Measurements from ENCODE around the gene TRPV6.
A peak's percentile ranks its signal among the peaks of the same experiment; 100 is the strongest.

The TRPV6 gene

DNA sequence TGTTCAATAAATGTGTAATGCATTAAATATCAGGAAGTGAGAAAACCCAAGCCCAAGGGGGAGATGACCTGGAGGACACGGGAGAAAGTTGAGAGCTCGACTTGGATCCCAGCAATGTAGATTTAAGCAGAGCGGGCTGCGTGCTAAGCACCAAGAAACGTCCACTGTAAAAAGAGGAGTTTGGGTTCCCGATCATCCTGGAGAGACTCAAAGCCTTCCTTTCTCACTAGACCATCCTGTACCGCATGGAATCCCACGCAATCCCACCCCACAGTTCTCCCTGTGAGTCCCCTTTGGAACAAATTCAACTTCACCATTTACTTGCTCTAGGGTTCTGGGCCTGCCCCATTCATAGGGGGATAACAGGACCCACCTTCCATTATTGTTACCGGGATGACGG is 2.4 kb downstream of the TRPV6 start:
- no peak for DNase-seq (ENCODE audit: low spot score)

- no peak for DNase-seq (ENCODE audit: low spot score)
Measured at GRCh38 chr7:142882338-142882678, 3.2 kb downstream of the TRPV6 start.

DNA sequence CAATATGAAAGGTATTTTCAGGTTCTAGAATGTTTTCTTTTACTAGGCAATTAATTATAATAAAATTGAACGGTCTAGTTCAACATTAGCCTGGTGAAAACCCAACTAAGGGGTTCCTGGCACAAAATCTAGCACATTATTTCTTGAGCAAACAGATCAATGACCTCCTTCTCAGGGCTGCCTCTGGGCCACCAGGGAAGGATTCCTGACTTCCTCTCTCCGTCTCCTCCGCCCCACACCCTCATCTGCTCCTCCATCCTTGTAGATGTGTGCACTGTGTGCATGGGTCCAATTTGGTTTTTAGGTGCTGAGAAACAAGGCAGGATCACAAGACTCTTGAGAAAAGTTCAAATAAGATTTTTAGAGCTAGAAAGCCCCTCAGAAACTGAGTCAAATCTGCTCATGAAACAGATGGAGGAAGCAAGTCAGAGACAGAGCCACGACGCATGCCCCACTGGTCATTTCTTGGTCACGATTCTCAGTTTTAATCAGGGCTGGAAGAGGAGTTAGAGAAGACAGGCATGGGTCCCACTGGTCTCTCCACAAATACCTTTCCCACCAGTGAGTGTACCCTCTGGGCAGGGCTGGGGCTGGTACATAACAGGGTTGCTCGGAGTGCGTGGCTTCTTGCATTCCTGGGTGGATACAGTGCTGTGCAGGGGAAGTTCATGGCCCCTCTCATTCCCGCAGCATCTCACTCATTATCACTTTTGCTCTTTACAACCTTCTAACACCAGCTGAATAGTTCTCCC is 3.8 kb downstream of the TRPV6 start:
- no peak for DNase-seq (ENCODE audit: low spot score)

- no peak for DNase-seq (ENCODE audit: low spot score)
Measured at GRCh38 chr7:142880876-142881505, 4.6 kb downstream of the TRPV6 start.

- no peak for DNase-seq (ENCODE audit: low spot score)
Measured at GRCh38 chr7:142879060-142879459, 6.5 kb downstream of the TRPV6 start.

GRCh38 chr7:142878315-142878714 is 7.2 kb downstream of the TRPV6 start:
- peak; percentile 68 for DNase-seq (ENCODE audit: low spot score)

DNA sequence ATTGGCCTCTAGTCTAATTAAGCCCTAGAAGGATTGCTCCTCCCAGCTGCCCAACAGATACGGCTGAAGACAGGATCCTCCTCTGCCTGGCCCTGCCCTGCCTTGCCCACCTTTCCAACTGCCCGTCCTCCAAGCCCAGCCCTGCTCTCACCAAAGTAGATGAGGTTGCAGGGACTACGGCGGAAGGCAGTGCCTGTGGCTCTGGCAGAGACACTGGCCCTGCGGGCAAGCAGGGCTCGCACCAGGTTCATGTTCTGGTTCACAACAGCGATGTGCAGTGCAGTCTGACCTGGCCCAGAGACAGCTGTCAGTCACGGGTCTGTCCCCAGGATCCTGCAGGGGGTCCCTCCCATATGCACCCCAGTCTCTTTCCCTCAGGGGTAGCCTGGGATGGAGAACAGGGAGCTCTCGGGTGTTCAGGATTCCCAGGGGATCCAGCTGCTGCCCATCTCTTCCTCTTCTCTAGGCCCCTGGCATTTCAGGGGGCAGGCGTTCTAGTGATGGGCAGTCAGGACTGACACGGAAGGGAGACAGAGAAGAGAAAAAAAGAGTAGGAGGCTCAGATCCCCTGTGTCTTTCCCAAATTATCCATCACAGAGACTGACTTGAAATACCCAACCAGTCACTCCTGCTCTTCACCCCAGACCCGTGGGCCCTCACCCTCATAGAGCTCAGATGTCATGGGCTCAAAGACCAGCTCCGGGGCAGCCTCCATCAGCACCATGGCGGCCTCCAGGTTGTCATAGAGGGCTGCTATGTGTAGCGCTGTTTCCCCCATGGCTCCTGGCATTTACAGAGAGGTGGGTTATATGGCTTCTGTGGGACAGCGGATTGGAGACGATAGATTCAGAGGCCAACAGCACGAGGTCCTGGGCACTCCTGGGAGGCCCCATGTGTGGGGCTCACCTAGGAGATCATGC is 8.3 kb downstream of the TRPV6 start:
- DNase-seq (ENCODE audit: low spot score) = no peak

GRCh38 chr7:142876236-142876960 is 9.1 kb downstream of the TRPV6 start:
- DNase-seq (ENCODE audit: low spot score) = no peak

DNA sequence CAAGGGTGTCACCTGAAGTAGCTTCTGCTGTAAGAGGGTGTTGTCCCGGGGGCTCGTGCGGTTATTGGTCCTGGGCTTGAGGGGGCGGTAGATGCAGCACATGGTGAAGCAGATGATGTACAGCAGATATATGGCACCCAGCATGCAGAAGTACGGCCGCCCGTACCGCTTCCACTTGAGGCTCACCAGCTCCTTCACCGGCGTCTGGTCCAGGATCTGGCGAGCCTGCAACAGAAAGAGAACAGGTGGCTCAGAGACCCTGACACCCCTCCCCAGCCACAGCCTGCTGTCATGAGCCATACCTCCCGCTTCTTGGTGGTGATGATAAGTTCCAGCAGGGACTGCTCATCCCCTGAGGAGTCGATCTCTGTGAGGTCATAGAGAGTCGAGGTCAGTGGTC is 10.1 kb downstream of the TRPV6 start:
- DNase-seq (ENCODE audit: low spot score) = no peak

DNA sequence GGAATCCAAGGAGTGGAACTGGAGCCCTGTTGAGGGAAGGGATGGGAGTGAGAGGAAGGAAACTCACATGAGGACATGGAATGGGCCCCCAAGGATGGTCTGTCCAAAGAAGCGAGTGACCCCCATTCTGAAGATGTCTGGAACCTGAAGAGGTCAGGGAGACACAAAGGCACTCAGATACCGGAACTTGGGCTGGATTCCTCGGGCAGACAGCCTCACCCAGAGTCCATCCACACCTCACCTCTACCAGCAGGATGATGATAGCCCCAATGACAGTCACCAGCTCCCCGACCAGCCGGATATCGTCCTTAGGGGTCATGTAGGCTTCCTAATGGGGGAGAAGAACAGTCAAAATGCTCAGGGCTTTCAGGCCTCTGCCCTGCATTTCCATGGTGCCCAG is 10.7 kb downstream of the TRPV6 start:
- DNase-seq (ENCODE audit: low spot score) = no peak

DNA sequence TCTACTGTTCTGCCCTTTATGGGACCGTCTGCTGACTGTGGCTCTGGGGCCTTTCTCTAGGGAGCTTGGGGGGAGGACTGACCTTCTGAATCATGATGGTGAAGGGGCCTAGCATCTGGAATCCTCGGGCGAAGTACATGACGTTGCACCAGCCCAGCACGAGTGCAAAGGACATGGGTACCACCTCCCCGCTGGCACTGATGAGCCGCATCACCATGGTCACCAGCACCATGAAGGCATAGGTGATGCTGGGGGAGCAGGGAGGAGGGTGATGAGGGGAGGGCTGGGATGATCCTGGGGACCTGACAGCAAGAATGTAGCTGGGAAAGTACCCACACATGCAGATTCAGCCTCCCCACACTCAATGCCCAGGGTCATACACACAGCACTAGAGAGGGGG is 11.1 kb downstream of the TRPV6 start:
- no peak for DNase-seq (ENCODE audit: low spot score)

DNA sequence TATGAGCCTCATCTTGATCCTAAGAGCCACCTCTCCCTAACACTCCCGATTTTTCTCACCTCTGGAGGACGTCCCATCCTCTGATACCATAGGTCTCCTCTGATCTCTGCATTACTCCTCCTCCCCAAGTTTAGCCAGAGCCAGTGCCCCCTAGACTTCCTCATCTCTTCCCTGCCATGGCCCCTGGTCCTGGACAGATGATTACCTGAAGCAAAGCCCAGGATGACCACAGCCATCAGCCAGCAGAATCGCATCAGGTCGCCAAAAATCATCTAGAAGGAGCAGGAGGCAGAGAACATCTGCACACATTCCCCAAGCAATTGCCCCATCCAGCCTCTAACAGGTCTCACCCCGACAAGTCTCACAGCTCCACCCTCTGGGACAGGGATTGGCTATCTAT is 11.7 kb downstream of the TRPV6 start:
- no peak for DNase-seq (ENCODE audit: low spot score)

GRCh38 chr7:142873281-142873784 is 12.2 kb downstream of the TRPV6 start:
- DNase-seq (ENCODE audit: low spot score) = peak; percentile 23

DNA sequence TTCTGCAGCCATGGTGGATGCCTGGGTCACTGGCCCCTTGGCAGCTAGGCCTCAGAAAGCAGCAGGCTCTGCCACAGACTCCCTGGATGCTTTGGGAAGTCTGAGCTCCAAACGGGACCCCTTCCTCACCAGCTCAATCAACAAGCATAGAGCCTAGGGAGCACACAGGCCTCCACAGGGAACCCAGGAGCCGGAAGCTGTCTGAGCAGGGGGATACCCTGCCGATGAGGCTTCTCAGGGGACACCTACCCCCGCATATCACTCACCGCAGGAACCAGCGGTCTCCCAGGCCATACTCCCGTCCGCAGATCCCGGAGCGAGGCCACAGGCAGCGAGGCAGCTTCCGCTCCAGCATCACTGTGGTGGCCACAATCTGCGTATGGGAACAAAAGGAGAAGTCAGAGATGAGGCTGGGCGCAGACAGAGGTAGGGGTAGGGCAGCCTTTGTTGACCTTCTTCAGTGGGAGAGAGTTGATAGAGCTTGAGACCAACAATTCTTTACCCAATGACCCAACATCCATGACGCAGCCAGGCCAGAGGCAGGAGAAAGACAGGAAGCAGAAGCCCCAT is 13.4 kb downstream of the TRPV6 start:
- no peak for DNase-seq (ENCODE audit: low spot score)

DNA sequence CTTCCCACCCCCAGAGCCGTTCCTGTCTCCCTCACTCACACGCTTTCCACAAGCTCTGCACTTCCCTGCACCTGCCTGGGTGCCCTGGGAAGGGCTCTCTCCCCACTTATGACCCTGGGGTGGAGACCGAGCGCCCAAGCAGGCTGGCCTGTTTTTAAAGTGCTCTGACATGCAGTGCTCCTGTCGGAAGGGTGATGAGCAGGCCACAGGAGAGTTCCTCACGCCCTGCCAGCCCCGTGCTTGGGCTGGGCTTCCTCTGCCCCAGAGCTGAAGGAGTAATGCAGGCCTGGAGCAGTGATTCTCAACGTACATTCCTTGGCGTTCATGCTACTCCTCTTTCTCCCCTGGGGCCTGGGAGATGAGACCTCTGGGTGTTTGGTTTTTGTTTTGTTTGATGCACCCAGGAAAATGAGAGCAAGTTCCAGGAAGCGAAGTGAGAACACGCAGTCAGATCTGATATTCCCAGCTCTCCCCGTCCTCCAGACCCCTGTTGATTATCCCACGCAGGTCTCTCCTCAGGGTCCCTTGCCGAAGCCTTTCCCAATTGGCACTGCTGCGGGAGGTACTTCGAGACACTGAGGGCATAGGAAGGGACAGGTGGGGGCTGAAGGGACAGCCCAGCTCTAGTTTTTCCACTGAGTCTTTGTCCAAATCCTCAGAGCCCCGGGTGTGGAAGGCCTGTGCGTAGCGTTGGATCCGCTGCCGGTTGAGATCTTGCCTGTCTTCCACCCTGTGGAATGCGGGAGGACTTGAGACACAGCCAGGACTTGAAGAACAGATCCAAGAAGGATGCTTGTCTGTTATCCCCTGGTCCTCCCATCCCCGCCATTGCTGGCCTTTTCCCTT is 14.1 kb downstream of the TRPV6 start:
- DNase-seq (ENCODE audit: low spot score) = no peak

DNA sequence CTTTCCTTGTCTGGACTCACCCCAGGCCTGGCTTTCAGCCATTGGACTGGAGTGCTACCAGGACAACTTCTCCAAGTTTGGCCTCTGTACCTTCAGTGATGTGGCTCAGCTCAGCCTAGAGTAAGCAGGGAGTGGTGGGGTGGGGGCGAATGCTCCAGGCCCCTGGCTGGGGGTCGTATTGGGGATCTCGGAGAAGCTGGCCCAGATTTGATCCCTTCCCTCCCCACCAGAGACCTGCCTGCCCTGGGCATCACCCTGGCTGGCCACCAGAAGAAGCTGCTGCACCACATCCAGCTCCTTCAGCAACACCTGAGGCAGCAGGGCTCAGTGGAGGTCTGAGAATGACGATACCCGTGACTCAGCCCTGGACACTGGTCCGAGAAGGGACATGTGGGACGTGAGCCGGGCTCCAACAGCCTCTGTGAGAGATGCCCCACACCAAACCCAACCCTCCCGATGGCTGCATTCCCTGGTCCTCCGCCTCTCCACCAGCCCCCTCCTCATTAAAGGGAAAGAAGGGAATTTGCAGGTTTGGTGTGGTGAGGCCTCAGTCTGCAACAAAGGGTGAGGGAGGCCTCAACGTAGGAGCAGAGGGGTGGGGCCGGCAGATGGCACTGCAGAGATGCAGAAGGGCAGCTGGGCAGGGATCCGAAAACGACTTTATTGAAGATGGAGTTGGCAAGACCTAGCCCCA is 14.8 kb downstream of the TRPV6 start:
- DNase-seq (ENCODE audit: low spot score) = no peak

- DNase-seq (ENCODE audit: low spot score) = no peak
Measured at GRCh38 chr7:142870147-142870559, 15.4 kb downstream of the TRPV6 start.

- DNase-seq (ENCODE audit: low spot score) = no peak
Measured at GRCh38 chr7:142869434-142869833, 16.1 kb downstream of the TRPV6 start.

DNA sequence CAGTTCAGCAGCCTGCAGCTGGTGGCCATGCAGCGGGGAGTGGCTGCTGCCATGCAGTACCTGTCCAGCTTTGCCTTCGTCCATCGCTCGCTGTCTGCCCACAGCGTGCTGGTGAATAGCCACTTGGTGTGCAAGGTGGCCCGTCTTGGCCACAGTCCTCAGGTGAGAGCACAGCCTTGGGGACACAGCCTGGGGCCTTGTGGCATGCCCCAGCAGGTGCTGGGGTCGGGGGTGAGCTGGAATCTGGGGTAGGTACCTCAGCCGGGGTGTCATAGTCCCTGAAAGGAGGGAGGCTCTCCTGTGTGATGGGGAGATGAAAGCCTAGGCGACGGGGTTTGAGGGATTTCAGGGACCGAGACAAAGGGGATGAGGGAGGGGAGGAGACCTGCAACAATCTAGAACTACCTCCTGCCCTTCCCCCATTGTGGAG is 16.5 kb downstream of the TRPV6 start:
- no peak for DNase-seq (ENCODE audit: low spot score)

All from SW480 (cell line).